Fibroblast of mammary gland (primary cell): ENCODE results near the gene CCDC34.
A peak's percentile ranks its signal among the peaks of the same experiment; 100 is the strongest.
"Not testable (repeated sequence)": the region's sequence is repeated elsewhere in the genome, so short reads cannot be mapped to it uniquely, and the experiment has no call there.

ENCODE experiments used
- DNase-seq: peaks from one replicate; pipeline ENCODE4 v3.0.0-alpha.2; 2010; ENCODE audit warnings: low read depth
- H3K4me3 ChIP-seq: 2 replicates; pipeline ENCODE4 v1.5.1; 2011; ENCODE audit warnings: low read depth, mild to moderate bottlenecking, low read length, moderate library complexity; ENCODE audit not compliant: control insufficient read depth
- CTCF ChIP-seq: conservative IDR thresholded peaks from 2 replicates; pipeline ENCODE4 v1.5.1; 2011; ENCODE audit warnings: low read depth, low read length, inconsistent platforms; ENCODE audit not compliant: control insufficient read depth, insufficient read depth

The CCDC34 gene

DNA sequence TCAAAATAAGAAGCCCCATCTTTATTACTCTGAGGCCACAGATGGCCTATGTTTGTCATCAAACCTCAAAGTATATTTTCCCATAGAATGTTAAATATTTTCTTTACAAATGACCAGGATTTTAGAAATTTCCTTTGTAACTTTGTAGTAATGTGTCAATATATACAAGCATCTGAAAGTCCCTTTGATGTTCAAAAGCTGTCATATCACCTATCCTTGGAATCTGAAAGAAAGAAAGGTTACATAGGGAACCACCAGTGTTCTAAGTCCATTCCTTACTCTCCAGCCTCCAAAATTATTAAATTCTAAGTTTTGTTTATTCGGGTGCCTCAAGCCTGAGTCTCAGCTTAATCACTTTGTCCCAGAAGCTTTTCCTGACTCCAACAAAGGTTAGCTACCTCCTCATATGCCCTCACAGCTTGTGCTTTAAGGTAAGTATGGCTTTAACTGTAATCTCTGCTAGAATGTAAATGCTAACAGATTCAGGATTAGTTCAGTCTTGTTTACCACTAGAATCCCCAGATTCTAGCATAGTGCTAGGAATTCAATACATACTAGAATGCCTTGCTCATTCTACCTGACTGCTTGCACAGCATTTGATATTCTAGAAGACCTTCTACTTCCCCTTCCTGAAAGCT, 32.3 kb downstream of the CCDC34 start:
- TF ChIP-seq CTCF: no peak
- DNase-seq: no peak
- no peak overlapping the region for H3K4me3 ChIP-seq

GRCh38 chr11:27329867-27330632, 33.0 kb downstream of the CCDC34 start:
- TF ChIP-seq CTCF: no peak
- peak; percentile 7 for DNase-seq

DNA sequence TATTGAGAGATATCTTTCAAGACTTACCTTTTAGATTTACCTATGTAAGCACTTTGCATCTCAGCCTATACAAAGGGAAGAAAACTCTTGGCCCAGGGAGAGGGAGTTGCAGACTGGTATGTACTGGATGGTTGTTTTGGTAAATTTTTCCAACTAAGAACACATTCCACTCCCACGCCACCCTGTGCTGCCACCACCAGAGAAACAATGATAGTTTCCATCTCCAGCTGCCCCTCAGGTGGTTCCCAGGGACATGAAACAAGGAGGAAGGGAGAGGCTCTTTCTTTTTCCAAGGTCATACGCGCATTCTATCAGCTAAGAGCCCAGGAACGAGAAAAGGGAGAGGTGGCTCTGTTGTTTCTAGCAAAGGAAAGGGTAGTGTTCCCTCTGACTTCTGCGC, 34.4 kb downstream of the CCDC34 start:
- DNase-seq: no peak
- no peak overlapping the region for H3K4me3 ChIP-seq
- no peak for TF ChIP-seq CTCF

More at GRCh38 chr11:27329867-27330632, 33.0 kb downstream of the CCDC34 start:
- no peak overlapping the region for H3K4me3 ChIP-seq

- not testable (repeated sequence) for DNase-seq, H3K4me3 ChIP-seq
Observed at GRCh38 chr11:27327064-27327463, 36.0 kb downstream of the CCDC34 start.

- H3K4me3 ChIP-seq, DNase-seq: not testable (repeated sequence)
Observed at GRCh38 chr11:27322196-27322595, 40.8 kb downstream of the CCDC34 start.

- H3K4me3 ChIP-seq, DNase-seq: not testable (repeated sequence)
Observed at GRCh38 chr11:27321340-27321739, 41.7 kb downstream of the CCDC34 start.

- TF ChIP-seq CTCF: no peak
- H3K4me3 ChIP-seq: no peak overlapping the region
- peak; percentile 80 for DNase-seq
Observed at GRCh38 chr11:27319072-27319471, 43.9 kb downstream of the CCDC34 start.

- DNase-seq: peak; percentile 78
- TF ChIP-seq CTCF: no peak
- no peak overlapping the region for H3K4me3 ChIP-seq
Observed at GRCh38 chr11:27317751-27318150, 45.3 kb downstream of the CCDC34 start.
